Transverse colon (tissue), 4 donors: ENCODE measurements around the gene TBC1D9. TPM values are rescaled to one million over a fixed set of nuclear protein-coding genes. Genes with fewer than 3 reads are reported as not detected.

Experiments
- DNase-seq: peaks from one replicate; pipeline ENCODE4 v3.0.0-alpha.2; 2019
- H3K27ac ChIP-seq, 4 donors: fragments of 200-600 bp; sonication (generic); 2 replicates each; pipeline ENCODE4 v1.5.1; 2016 to 2018; ENCODE audit warnings: inconsistent platforms in 4 of 4
- H3K27me3 ChIP-seq: fragments of 200-600 bp; sonication (generic); 2 replicates; pipeline ENCODE4 v1.5.1; 2017; ENCODE audit warnings: inconsistent platforms
- H3K36me3 ChIP-seq, 4 donors: fragments of 200-600 bp; sonication (generic); 2 replicates each; pipeline ENCODE4 v1.5.1; 2017 to 2019; ENCODE audit warnings: inconsistent platforms in 4 of 4
- H3K4me1 ChIP-seq, 4 donors: fragments of 200-600 bp; sonication (generic); 2 replicates each; pipeline ENCODE4 v1.5.1; 2017 to 2020; ENCODE audit warnings: inconsistent platforms in 4 of 4
- H3K4me3 ChIP-seq, 4 donors: fragments of 200-600 bp; sonication (generic); 1 replicate in 1 of 4; 2 replicates in 3 of 4; pipeline versions ENCODE4 v1.5.1 to v1.6.1; 2017 to 2019; ENCODE audit warnings: inconsistent platforms in 4 of 4
- H3K9me3 ChIP-seq, 2 donors: fragments of 200-600 bp; sonication (generic); 2 replicates each; pipeline ENCODE4 v1.5.1; 2017 to 2019; ENCODE audit warnings: inconsistent platforms in 2 of 2
- EP300 ChIP-seq: sonication (generic); formaldehyde crosslinking; IDR thresholded peaks from one replicate; pipeline ENCODE4 v1.6.1; 2017; ENCODE audit warnings: antibody characterized with exemption, low read depth
- POLR2A ChIP-seq: fragments of 450-650 bp; IDR thresholded peaks from one replicate; pipeline ENCODE4 v1.6.1; 2016; ENCODE audit warnings: antibody characterized with exemption, mild to moderate bottlenecking, moderate library complexity
- POLR2AphosphoS5 ChIP-seq, 3 donors: sonication (generic); formaldehyde crosslinking; IDR thresholded peaks; one replicate each; pipeline ENCODE4 v1.6.1; 2016; ENCODE audit warnings: antibody characterized with exemption in 3 of 3
- WGBS, 2 donors: methylation state at CpG; one replicate each; pipeline ENCODE4 v1.1.5; 2018; ENCODE audit warnings: low coverage in 1 of 2; 5-methylcytosine and 5-hydroxymethylcytosine counted together
- in situ Hi-C, 4 donors: fragments of 200-750 bp; cut with MboI; loops; one replicate each; pipeline versions ENCODE4 v1.15.0 to v1.15.1; 2017; ENCODE audit warnings: low sequenced_read_pairs in 3 of 4, low pct_ligation_motif_present in 1 of 4, low pct_unique_long_range_greater_than_20kb in 1 of 4
- intact Hi-C: fragments of 100-400 bp; cut with DNase I; formaldehyde crosslinking; loops from one replicate; pipeline ENCODE4 v1.15.1; 2023; ENCODE audit warnings: low total_unique reads
- total RNA-seq, 4 donors: library from RNA; depleted of rRNA; stranded (reverse); fragments of >200 nt; gene quantifications; one replicate each; pipeline ENCODE4 v1.1.0, GENCODE V29; 2016
- TF ChIP-seq, protein P1 (sequence below), 5 experiments: fragments of 200-600 bp in 3 of 5; fragments of 450-650 bp in 2 of 5; sonication (generic) in 3 of 5; IDR thresholded peaks; 1 replicate in 2 of 5; 2 replicates in 3 of 5; pipeline ENCODE4 v1.5.1; 2016 to 2017; ENCODE audit warnings: antibody characterized with exemption in 5 of 5, inconsistent platforms in 3 of 5, mild to moderate bottlenecking in 2 of 5, moderate library complexity in 1 of 5

Gene TBC1D9
- total RNA-seq, 4 donors from 2014 or later, result 8.2 to 21.4 (median 16.3) TPM

DNA sequence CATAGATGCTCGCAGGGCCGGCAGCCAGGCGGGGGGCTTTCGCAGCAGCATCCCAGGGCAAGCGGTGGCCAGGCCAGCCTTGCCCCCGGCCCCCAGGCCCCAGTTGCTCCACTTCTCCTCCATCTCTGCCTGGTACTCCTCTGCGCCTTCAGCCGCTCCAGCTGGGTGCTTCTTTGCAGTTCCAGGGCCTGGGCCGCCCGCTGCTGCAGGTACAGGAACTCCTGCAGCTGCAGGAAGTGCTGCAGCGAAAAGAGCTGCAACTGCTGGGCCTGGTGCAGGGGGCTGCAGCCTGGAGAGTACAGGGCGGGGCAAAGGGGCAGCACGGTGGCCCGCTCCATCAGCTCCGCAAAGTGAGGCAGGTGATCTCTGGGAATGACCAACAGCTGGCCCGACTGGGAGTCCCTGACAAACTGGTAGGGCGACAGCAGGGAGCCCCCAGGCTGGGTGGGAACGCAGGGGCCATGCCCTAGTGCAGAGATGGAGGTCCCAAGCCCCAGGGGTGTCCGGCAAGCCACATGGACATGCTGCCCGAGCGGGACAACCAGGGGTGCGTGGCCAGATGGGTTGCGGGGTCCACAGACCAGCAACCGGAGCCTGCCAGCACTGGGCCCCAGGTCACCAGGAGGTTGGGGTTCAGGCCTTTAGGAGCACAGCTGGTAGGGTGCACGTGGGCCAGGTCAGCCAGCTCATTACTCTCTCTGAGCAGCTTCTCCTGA is 111.6 kb downstream of the TBC1D9 start:
- no peaks in the 10 kb centered on the region for H3K27me3 ChIP-seq
- no peak overlapping the region for H3K27ac ChIP-seq
- no peaks in the 10 kb centered on the region for H3K9me3 ChIP-seq
- DNase-seq, result no peak
- 93% methylated on average over 24 of the region's 25 CpGs; no CpG with 5 or more reads in 1 of the 2 donors for WGBS, 2 donors
- H3K36me3 ChIP-seq, result no peaks in the 10 kb centered on the region
- intact Hi-C loops (no loop called here), in situ Hi-C loops (no loop called here)
- TF ChIP-seq EP300 (no peak), POLR2A (no peak), POLR2AphosphoS5 (IDR thresholded peaks at IDR 0.05) (no peak)
- TF ChIP-seq, protein P1, sequence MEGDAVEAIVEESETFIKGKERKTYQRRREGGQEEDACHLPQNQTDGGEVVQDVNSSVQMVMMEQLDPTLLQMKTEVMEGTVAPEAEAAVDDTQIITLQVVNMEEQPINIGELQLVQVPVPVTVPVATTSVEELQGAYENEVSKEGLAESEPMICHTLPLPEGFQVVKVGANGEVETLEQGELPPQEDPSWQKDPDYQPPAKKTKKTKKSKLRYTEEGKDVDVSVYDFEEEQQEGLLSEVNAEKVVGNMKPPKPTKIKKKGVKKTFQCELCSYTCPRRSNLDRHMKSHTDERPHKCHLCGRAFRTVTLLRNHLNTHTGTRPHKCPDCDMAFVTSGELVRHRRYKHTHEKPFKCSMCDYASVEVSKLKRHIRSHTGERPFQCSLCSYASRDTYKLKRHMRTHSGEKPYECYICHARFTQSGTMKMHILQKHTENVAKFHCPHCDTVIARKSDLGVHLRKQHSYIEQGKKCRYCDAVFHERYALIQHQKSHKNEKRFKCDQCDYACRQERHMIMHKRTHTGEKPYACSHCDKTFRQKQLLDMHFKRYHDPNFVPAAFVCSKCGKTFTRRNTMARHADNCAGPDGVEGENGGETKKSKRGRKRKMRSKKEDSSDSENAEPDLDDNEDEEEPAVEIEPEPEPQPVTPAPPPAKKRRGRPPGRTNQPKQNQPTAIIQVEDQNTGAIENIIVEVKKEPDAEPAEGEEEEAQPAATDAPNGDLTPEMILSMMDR (IDR thresholded peaks at IDR 0.05), result no peak
- no peaks in the 10 kb centered on the region for H3K4me1 ChIP-seq
- H3K4me3 ChIP-seq, result no peak overlapping the region

DNA sequence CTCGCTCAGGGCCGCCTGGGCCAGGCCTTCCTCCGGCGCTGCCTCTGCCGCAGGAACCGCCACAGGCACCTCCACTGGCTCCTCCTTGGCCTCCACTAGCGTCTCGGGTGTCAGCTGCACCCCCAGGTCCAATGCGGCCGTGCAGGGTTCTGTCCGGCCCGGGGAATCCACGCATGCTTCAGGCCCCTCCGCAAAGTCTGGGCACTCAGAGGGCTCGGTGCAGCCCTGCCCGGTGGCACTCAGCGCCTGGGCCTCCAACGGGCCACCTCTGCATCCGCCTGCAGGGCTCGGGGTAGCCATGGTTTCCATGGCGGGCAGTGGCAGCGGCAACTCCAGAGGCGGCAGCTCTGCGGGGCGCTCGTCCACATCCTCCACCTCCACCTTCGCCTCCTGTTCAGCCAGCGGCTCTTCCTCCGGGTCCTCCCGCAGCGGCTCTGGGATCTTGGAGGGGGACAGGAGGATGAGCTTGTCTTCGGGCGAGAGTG is 112.6 kb downstream of the TBC1D9 start:
- WGBS, 2 donors, result 94% methylated on average over 11 of the region's 33 CpGs; no CpG with 5 or more reads in 1 of the 2 donors
- no peak overlapping the region for H3K27ac ChIP-seq
- H3K27me3 ChIP-seq, result no peaks in the 10 kb centered on the region
- DNase-seq, result no peak
- H3K9me3 ChIP-seq, result no peaks in the 10 kb centered on the region
- TF ChIP-seq EP300, result no peak
- TF ChIP-seq POLR2A, result no peak
- TF ChIP-seq POLR2AphosphoS5 (IDR thresholded peaks at IDR 0.05), result no peak
- TF ChIP-seq, protein P1 (IDR thresholded peaks at IDR 0.05), result no peak
- H3K4me3 ChIP-seq, result no peak overlapping the region
- H3K36me3 ChIP-seq, result no peaks in the 10 kb centered on the region
- in situ Hi-C loops (no loop called here), intact Hi-C loops (no loop called here)
- no peaks in the 10 kb centered on the region for H3K4me1 ChIP-seq

DNA sequence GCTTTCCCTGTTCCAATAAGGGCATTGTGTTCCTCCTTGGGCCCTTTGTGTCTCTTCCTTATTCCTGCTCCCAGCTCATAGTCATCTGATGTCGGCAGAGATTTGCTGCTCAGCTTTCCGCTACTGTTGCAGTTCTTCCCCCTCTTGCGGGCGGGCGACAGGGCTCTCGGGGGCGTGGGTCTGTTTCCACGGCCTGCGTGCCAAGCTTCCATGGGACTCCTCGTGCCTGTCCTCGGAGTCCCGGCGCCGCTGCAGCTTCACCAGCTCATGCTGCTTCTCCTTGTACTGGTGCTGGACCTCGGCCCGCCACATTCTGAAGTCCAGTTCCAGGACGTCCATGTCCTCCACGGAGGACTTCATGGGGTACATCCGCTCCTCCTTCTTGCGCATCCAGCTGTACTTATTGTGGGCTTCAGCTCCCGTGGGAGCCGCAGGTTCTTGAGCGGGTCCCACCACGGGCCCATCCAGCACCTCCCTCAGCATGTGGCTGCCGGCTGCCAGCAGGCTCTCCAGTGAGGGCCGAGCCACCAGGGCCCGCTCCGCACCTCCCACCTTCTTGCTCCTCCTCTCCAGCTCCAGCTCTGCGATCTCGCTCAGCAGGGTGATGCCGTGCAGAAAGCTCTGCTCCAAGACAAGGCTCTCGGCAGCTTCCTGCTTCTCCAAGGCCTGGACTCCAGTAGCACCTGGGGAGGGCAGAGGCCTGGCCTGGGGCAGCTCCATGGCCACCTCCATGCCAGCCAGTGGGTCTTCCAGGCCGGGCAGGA is 113.3 kb downstream of the TBC1D9 start:
- H3K9me3 ChIP-seq, result no peaks in the 10 kb centered on the region
- no peak overlapping the region for H3K4me3 ChIP-seq
- no peak overlapping the region for H3K27ac ChIP-seq
- peaks cover 0 to 5% (median 0%) of the 10 kb centered on the region in 4 donors for H3K36me3 ChIP-seq
- H3K27me3 ChIP-seq, result no peaks in the 10 kb centered on the region
- no peaks in the 10 kb centered on the region for H3K4me1 ChIP-seq
- in situ Hi-C loops, result no loop called here
- TF ChIP-seq POLR2A (no peak), EP300 (no peak), POLR2AphosphoS5 (IDR thresholded peaks at IDR 0.05) (no peak)
- TF ChIP-seq, protein P1 (IDR thresholded peaks at IDR 0.05), result no peak
- 95 to 97% methylated on average over 7 to 33 of the region's 33 CpGs for WGBS, 2 donors
- intact Hi-C loops, result no loop called here
- no peak for DNase-seq

DNA sequence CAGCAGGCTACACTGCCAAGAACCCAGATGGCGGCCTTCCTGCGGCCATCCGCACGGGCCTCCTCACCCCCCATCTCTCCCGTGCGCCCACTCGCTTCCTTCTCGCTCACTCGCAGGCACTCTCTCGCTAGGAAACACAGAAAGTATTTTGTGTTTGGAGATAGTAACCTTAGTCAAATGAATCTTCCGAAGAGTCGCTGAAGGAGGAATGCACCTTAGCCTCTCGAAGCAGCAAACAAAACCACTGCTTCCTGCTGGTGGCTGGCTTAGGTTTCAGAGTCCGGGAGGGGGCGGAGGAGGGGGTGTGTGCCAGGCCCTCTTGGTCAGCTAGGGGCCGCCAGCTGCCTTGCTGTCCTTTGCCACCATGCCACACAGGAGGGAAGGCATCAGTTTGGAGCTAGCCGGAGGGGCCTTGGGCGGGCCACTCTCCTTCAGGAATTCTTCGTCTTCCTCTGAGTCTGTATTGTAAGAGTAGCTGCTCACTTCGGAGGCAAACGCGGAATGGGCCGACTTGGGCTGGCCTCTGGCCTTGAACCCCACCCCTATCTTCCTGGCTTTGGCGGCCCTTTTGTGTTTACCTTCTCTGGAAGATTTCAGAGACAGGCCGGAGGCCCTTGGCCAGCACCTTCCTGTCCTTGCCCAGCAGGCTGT is 114.3 kb downstream of the TBC1D9 start:
- H3K27ac ChIP-seq, result no peak overlapping the region
- intact Hi-C loops (no loop called here), in situ Hi-C loops (no loop called here)
- H3K36me3 ChIP-seq, result peaks cover 0 to 5% (median 0%) of the 10 kb centered on the region in 4 donors
- 74 to 77% methylated on average over 7 to 25 of the region's 25 CpGs for WGBS, 2 donors
- H3K9me3 ChIP-seq, result no peaks in the 10 kb centered on the region
- no peaks in the 10 kb centered on the region for H3K4me1 ChIP-seq
- H3K27me3 ChIP-seq, result no peaks in the 10 kb centered on the region
- TF ChIP-seq, protein P1 (IDR thresholded peaks at IDR 0.05), result no peak
- TF ChIP-seq EP300 (no peak), POLR2A (no peak), POLR2AphosphoS5 (IDR thresholded peaks at IDR 0.05) (no peak)
- DNase-seq, result no peak
- no peak overlapping the region for H3K4me3 ChIP-seq
